ENCODE results near the gene NKD2.

DNA sequence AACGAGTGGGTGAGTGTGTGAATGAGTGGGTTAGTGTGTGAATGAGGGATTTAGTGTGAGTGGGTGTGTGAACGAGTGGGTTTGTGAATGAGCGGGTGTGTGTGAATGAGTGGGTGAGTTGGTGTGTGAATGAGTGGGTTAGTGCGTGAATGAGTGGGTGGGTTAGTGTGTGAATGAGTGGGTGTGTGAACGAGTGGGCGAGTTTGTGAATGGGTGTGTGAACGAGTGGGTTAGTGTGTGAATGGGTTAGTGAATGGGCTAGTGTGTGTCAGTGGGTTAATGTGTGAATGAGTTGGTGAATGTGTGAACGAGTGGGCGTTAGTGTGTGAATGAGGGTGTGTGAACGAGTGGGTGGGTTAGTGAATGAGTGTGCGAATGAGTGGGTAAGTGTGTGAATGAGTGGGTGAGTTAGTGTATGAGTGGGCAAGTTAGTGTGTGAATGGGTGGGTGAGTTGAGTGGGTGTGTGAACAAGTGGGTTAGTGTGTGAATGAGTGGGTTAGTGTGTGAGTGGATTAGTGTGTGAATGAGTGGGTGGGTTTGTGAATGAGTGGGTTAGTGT is 39.6 kb downstream of the NKD2 start:
- TF ChIP-seq POLR2AphosphoS5 (IDR thresholded peaks at IDR 0.05; ENCODE audit: low read depth, low read length) (no peak), POLR2A (IDR thresholded peaks at IDR 0.05; ENCODE audit: low read depth, low read length) (no peak), TAF1 (IDR thresholded peaks at IDR 0.05; ENCODE audit: low read depth, low read length) (no peak), SPI1 (IDR thresholded peaks at IDR 0.05; ENCODE audit: low read depth, low read length) (no peak)
